ENCODE results near the gene AGAP6.
"Not testable (repeated sequence)": the region's sequence is repeated elsewhere in the genome, so short reads cannot be mapped to it uniquely, and the experiment has no call there.

GRCh38 chr10:50058727-50059126, 70.5 kb downstream of the AGAP6 start:
- not testable (repeated sequence) for TF ChIP-seq ESRRG (CRISPR knock-in tag; IDR thresholded peaks at IDR 0.05); GLIS3 (CRISPR knock-in tag; IDR thresholded peaks at IDR 0.05); ZFP3 (CRISPR knock-in tag; IDR thresholded peaks at IDR 0.05); PATZ1 (CRISPR knock-in tag; IDR thresholded peaks at IDR 0.05; ENCODE audit: borderline replicate concordance); CREB5 (CRISPR knock-in tag; IDR thresholded peaks at IDR 0.05; ENCODE audit: low read depth); BACH2 (CRISPR knock-in tag; IDR thresholded peaks at IDR 0.05; ENCODE audit: borderline replicate concordance); RARB (CRISPR knock-in tag; IDR thresholded peaks at IDR 0.05); ZFP30 (CRISPR knock-in tag; IDR thresholded peaks at IDR 0.05); OSR1 (CRISPR knock-in tag; IDR thresholded peaks at IDR 0.05)

Data from SK-N-SH treated with all-trans-retinoic acid at 6 μM for 48 hours (cell line).